H1 (cell line): ENCODE results near the gene CCDC169. TPM values are rescaled to one million over a fixed set of nuclear protein-coding genes. Genes with fewer than 3 reads are reported as not detected.

Experiments used
- ASH2L ChIP-seq: fragments of 200-600, 300-600 bp; sonication (generic); IDR thresholded peaks from one replicate; pipeline ENCODE4 v1.7.1; 2017; ENCODE audit warnings: low read length
- CHD1 ChIP-seq: IDR thresholded peaks from 2 replicates; pipeline ENCODE4 v1.6.1; 2012; ENCODE audit warnings: low read depth, low read length, improper control_type of control experiment
- EP300 ChIP-seq, 2 experiments: IDR thresholded peaks; 1 replicate in 1 of 2; 2 replicates in 1 of 2; pipeline ENCODE4 v1.6.1; 2011 to 2012; ENCODE audit warnings: low read depth in 2 of 2, low read length in 2 of 2, mild to moderate bottlenecking in 2 of 2, borderline replicate concordance in 1 of 2, inconsistent platforms in 1 of 2, moderate library complexity in 1 of 2
- EZH2 ChIP-seq: fragments of 200-600 bp; sonication (generic); IDR thresholded peaks from 2 replicates; pipeline ENCODE4 v1.7.1; 2012; ENCODE audit warnings: low read depth, mild to moderate bottlenecking, moderate library complexity, low read length, inconsistent platforms; ENCODE audit not compliant: severe bottlenecking
- HDAC2 ChIP-seq, 2 experiments: fragments of 300-600 bp in 1 of 2; sonication (generic) in 1 of 2; IDR thresholded peaks; 2 replicates each; pipeline ENCODE4 v1.6.1; 2011 to 2012; ENCODE audit warnings: low read depth in 2 of 2, low read length in 2 of 2, mild to moderate bottlenecking in 2 of 2, moderate library complexity in 2 of 2, borderline replicate concordance in 1 of 2, inconsistent platforms in 1 of 2
- HDAC6 ChIP-seq: IDR thresholded peaks from one replicate; pipeline ENCODE4 v1.7.1; 2012; ENCODE audit warnings: low read depth, mild to moderate bottlenecking, inconsistent platforms, low read length, moderate library complexity
- KDM5A ChIP-seq: fragments of 200-600 bp; IDR thresholded peaks from 2 replicates; pipeline ENCODE4 v1.7.1; 2012; ENCODE audit warnings: mild to moderate bottlenecking, low read length, inconsistent platforms, mixed read lengths
- POLR2A ChIP-seq, 2 experiments: IDR thresholded peaks; 1 replicate in 1 of 2; 2 replicates in 1 of 2; pipeline ENCODE4 v1.6.1; 2011; ENCODE audit warnings: low read depth in 2 of 2, low read length in 2 of 2, mild to moderate bottlenecking in 2 of 2; ENCODE audit errors: control extremely low read depth in 1 of 2
- RAD21 ChIP-seq, 2 experiments: IDR thresholded peaks in 1 of 2; conservative IDR thresholded peaks in 1 of 2; 2 replicates each; pipeline ENCODE4 v1.6.1; 2011; ENCODE audit warnings: low read depth in 2 of 2, low read length in 2 of 2, improper control_type of control experiment in 1 of 2, inconsistent platforms in 1 of 2, mild to moderate bottlenecking in 1 of 2, moderate library complexity in 1 of 2
- TEAD4 ChIP-seq: IDR thresholded peaks from 2 replicates; pipeline ENCODE4 v1.6.1; 2012; ENCODE audit warnings: low read depth, low read length, inconsistent platforms, mixed read lengths
- polyA plus RNA-seq, 7 experiments: library from polyadenylated mRNA; depleted of rRNA in 3 of 7; stranded (reverse) in 5 of 7; unstranded in 2 of 7; fragments of >200 nt in 5 of 7; fragments of 200-250 nt in 2 of 7; gene quantifications; 1 replicate in 5 of 7; 2 replicates in 1 of 7; 4 replicates in 1 of 7; pipeline versions ENCODE4 v1.2.1 to v1.2.3, GENCODE V29; 2011 to 2013; ENCODE audit warnings: missing spikeins in 2 of 7, mixed read lengths in 2 of 7
- total RNA-seq: library from RNA; stranded (reverse); fragmentation: NEBNext Ultra II Directional; extraction: Animal tissue kit (Norgen Biotek cat#: 25700); gene quantifications from 2 replicates; pipeline ENCODE4 v1.2.1, GENCODE V29; 2021

The CCDC169 gene
- total and polyA plus RNA-seq, 2 of the 8 experiments (the other 6 are each of a cell fraction or from before 2014, with no cell fraction given) = 7.2 to 44.0 TPM

DNA sequence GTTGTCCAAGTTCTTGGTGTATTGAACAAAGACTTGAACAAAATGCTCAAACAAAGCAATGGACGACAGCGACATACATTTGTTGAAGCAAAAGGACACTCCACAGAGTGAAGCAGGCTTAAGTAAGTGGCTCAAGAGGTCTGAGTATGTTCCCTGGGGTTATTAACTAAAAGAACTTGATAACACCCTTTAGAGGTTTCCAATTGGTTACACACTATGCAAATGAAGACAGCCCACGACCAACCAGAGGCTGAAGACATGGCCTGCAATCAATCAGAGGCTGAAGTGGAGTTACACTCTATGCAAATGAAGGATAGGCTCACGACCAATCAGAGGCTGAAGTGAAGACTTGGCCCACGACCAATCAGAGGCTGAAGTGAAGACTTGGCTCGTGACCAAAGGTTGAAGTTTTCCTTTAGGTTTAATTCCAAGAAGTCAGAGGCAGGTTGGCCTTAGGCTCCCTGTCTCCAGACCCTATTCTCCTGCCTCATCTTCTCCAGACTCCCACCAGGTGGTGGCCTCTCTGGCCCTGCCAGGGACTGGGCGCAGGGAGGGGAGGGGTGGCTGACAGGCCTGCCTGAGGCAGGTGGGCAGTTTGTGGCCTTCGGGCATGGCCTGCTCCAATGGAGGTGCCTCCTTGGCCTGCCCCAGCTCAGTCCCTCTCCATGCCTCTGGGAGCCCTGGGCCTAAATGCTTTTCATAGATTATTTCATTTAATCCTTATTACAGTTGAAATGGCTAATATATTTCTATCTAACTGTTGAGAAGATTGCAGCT is 38.1 kb downstream of the CCDC169 start (continued):
- no peak for TF ChIP-seq EP300 (IDR thresholded peaks at IDR 0.05; ENCODE audit: borderline replicate concordance in 1 of 2, low read depth in 2 of 2, low read length in 2 of 2)
- TF ChIP-seq TEAD4 = no peak
- TF ChIP-seq POLR2A (IDR thresholded peaks at IDR 0.05; ENCODE audit: control extremely low read depth in 1 of 2, low read depth in 2 of 2, low read length in 2 of 2) = no peak
- TF ChIP-seq CHD1 = no peak
- TF ChIP-seq HDAC6 = no peak
- no peak for TF ChIP-seq EZH2
- TF ChIP-seq HDAC2 (IDR thresholded peaks at IDR 0.05; ENCODE audit: borderline replicate concordance in 1 of 2, low read depth in 2 of 2, low read length in 2 of 2) = no peak
- no peak for TF ChIP-seq KDM5A
- no peak for TF ChIP-seq ASH2L
- no peak for TF ChIP-seq RAD21 (IDR thresholded peaks at IDR 0.05 in 1 of 2, conservative IDR thresholded peaks at IDR 0.05 in 1 of 2; ENCODE audit: low read depth in 2 of 2, low read length in 2 of 2)
